ENCODE measurements around the gene ALX4. TPM values are rescaled to one million over a fixed set of nuclear protein-coding genes. Genes with fewer than 3 reads are reported as not detected.

The ALX4 gene
- total RNA-seq, 1 donor from 2014 or later = 0.05 TPM

GRCh38 chr11:44315947-44316658 is 6.2 kb upstream of the ALX4 start:
- H3K4me3 Mint-ChIP-seq = peak overlapping the region; percentile 57
- peaks cover 12% of the 10 kb centered on the region for H3K4me1 Mint-ChIP-seq
- no peak overlapping the region for H3K27ac Mint-ChIP-seq (ENCODE audit: unreplicated experiment)
- H3K9me3 Mint-ChIP-seq = no peaks in the 10 kb centered on the region
- DNase-seq (ENCODE audit: low read depth, low spot score) = no peak
- no peak for TF ChIP-seq CTCF (conservative IDR thresholded peaks at IDR 0.05)
- no peaks in the 10 kb centered on the region for H3K36me3 Mint-ChIP-seq (ENCODE audit: low read depth)
- H3K27me3 Mint-ChIP-seq (ENCODE audit: low read depth) = peaks cover 100% of the 10 kb centered on the region

- TF ChIP-seq CTCF (conservative IDR thresholded peaks at IDR 0.05) = no peak
- H3K27me3 Mint-ChIP-seq (ENCODE audit: low read depth) = peaks cover 100% of the 10 kb centered on the region
- no peaks in the 10 kb centered on the region for H3K9me3 Mint-ChIP-seq
- no peaks in the 10 kb centered on the region for H3K36me3 Mint-ChIP-seq (ENCODE audit: low read depth)
- no peak overlapping the region for H3K4me3 Mint-ChIP-seq
- no peak overlapping the region for H3K27ac Mint-ChIP-seq (ENCODE audit: unreplicated experiment)
- no peak for DNase-seq (ENCODE audit: low read depth, low spot score)
- H3K4me1 Mint-ChIP-seq = peaks cover 11% of the 10 kb centered on the region
These were observed 4.8 kb upstream of the ALX4 start for GRCh38 chr11:44314733-44315132.

DNA sequence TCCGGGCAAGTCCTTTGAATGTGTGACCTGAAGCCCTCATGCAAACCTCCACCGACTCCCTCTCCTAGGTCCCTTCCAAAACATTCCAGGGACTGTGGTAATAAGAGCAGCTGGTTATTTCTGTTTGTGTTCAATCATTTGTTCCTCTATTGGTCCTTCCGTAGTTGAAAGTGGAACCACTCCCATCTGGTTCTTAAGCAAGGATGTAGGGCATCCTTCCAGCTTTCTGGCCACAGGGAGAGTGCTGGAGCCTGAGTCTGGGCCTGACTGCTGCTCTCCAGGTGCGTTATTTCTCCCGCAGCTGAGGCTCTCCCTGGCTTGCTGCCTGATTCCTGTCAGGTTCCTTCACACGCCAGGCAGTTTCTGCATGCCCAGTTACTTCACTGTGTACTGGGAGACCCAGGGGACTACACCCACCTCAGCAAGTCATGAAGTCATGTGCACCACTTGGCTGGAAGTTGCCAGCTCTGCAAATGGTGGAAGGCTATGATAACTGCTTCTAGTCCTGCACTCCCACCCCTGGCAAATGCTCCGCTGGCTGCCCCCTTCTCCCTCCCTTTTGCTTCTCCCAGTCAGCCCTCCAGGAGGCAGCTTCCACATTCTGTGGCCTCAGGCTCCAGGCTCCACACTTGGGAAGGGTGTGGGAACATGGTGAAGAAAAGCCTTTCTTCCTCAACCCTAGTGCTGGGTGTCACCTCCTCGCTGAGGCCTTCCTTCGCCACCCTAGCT is 4.0 kb upstream of the ALX4 start:
- no peak for TF ChIP-seq CTCF (conservative IDR thresholded peaks at IDR 0.05)
- H3K27me3 Mint-ChIP-seq (ENCODE audit: low read depth) = peaks cover 99% of the 10 kb centered on the region
- DNase-seq (ENCODE audit: low read depth, low spot score) = no peak
- peaks cover 9% of the 10 kb centered on the region for H3K4me1 Mint-ChIP-seq
- no peak overlapping the region for H3K27ac Mint-ChIP-seq (ENCODE audit: unreplicated experiment)
- peak overlapping the region; percentile 0 for H3K4me3 Mint-ChIP-seq
- no peaks in the 10 kb centered on the region for H3K36me3 Mint-ChIP-seq (ENCODE audit: low read depth)
- H3K9me3 Mint-ChIP-seq = no peaks in the 10 kb centered on the region

DNA sequence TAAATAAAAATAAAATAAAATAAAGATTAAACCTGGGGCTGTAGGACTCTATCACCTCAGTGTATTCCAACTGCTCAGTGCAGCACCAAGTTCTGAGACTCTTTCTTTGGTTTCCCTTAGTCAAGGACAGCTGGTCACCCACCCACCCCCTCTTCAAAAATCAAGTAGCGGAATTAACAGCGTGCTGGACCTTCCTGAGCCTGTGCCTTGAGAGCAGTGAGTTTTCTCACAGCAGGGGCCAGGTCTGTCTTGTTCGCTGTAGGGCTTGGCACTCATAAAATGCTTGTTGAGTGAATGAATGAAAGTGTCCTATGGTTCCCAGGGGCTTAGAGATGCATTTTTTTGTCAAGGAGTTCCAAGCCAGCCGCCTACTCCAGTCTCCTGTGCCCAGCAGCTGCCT is 2.9 kb upstream of the ALX4 start:
- Mint-ChIP-seq H3K4me3 (peak overlapping the region; percentile 57), H3K9me3 (no peaks in the 10 kb centered on the region), H3K27ac (ENCODE audit: unreplicated experiment) (no peak overlapping the region), H3K27me3 (ENCODE audit: low read depth) (peaks cover 99% of the 10 kb centered on the region), H3K4me1 (peaks cover 9% of the 10 kb centered on the region), H3K36me3 (ENCODE audit: low read depth) (no peaks in the 10 kb centered on the region)
- no peak for DNase-seq (ENCODE audit: low read depth, low spot score)
- TF ChIP-seq CTCF (conservative IDR thresholded peaks at IDR 0.05) = no peak

- Mint-ChIP-seq H3K36me3 (ENCODE audit: low read depth) (peaks cover 3% of the 10 kb centered on the region), H3K27me3 (ENCODE audit: low read depth) (peaks cover 99% of the 10 kb centered on the region), H3K27ac (ENCODE audit: unreplicated experiment) (no peak overlapping the region), H3K4me1 (peaks cover 9% of the 10 kb centered on the region), H3K4me3 (peak overlapping the region; percentile 31), H3K9me3 (no peaks in the 10 kb centered on the region)
- no peak for DNase-seq (ENCODE audit: low read depth, low spot score)
- no peak for TF ChIP-seq CTCF (conservative IDR thresholded peaks at IDR 0.05)
These were observed 1.7 kb upstream of the ALX4 start for GRCh38 chr11:44311339-44312261.

Data from neural crest cell (in vitro differentiated cells).